Liver (tissue), 3 donors: ENCODE results near the gene NEK1.
A peak's percentile ranks its signal among the peaks of the same experiment; 100 is the strongest.

Experiments used
- RAD21 ChIP-seq, 2 donors: IDR thresholded peaks; 2 replicates each; pipeline ENCODE4 v1.6.1; 2016; ENCODE audit warnings: antibody characterized with exemption in 2 of 2, mild to moderate bottlenecking in 2 of 2
- TF ChIP-seq, protein P1 (sequence below): fragments of 150-350 bp; IDR thresholded peaks from 2 replicates; pipeline ENCODE4 v1.5.1; 2017; ENCODE audit warnings: improper control_type of control experiment, low read depth, low read length; ENCODE audit not compliant: missing input control
- TF ChIP-seq, protein P2 (sequence below): IDR thresholded peaks from 2 replicates; pipeline ENCODE4 v1.6.1; 2016; ENCODE audit warnings: antibody characterized with exemption, mild to moderate bottlenecking
- donor health status: healthy.
- donor health status: healthy.

DNA sequence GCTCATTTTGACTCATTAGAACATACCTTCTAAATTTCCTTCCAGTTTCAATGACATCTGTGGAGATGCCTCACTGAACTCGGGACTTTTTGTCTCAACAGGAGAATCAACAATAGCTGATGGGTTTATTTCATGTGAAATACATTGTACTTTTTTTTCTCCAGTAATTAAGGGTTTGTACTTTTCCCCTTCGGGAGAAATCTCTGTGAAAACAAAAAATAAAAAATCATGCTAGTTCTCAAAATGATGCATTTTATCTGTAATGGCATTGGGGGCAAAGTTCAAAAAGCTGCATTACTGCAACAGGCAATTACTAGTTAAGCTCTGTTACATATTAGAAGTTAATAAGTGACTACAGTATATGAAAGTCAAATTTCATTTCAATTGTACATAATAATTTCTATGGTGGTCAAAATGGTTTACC is 174.3 kb downstream of the NEK1 start:
- TF ChIP-seq, protein P1, sequence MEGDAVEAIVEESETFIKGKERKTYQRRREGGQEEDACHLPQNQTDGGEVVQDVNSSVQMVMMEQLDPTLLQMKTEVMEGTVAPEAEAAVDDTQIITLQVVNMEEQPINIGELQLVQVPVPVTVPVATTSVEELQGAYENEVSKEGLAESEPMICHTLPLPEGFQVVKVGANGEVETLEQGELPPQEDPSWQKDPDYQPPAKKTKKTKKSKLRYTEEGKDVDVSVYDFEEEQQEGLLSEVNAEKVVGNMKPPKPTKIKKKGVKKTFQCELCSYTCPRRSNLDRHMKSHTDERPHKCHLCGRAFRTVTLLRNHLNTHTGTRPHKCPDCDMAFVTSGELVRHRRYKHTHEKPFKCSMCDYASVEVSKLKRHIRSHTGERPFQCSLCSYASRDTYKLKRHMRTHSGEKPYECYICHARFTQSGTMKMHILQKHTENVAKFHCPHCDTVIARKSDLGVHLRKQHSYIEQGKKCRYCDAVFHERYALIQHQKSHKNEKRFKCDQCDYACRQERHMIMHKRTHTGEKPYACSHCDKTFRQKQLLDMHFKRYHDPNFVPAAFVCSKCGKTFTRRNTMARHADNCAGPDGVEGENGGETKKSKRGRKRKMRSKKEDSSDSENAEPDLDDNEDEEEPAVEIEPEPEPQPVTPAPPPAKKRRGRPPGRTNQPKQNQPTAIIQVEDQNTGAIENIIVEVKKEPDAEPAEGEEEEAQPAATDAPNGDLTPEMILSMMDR = no peak
- TF ChIP-seq RAD21 (IDR thresholded peaks at IDR 0.05) = peak in 1 of 2 donors; percentile 11
- TF ChIP-seq, protein P2, sequence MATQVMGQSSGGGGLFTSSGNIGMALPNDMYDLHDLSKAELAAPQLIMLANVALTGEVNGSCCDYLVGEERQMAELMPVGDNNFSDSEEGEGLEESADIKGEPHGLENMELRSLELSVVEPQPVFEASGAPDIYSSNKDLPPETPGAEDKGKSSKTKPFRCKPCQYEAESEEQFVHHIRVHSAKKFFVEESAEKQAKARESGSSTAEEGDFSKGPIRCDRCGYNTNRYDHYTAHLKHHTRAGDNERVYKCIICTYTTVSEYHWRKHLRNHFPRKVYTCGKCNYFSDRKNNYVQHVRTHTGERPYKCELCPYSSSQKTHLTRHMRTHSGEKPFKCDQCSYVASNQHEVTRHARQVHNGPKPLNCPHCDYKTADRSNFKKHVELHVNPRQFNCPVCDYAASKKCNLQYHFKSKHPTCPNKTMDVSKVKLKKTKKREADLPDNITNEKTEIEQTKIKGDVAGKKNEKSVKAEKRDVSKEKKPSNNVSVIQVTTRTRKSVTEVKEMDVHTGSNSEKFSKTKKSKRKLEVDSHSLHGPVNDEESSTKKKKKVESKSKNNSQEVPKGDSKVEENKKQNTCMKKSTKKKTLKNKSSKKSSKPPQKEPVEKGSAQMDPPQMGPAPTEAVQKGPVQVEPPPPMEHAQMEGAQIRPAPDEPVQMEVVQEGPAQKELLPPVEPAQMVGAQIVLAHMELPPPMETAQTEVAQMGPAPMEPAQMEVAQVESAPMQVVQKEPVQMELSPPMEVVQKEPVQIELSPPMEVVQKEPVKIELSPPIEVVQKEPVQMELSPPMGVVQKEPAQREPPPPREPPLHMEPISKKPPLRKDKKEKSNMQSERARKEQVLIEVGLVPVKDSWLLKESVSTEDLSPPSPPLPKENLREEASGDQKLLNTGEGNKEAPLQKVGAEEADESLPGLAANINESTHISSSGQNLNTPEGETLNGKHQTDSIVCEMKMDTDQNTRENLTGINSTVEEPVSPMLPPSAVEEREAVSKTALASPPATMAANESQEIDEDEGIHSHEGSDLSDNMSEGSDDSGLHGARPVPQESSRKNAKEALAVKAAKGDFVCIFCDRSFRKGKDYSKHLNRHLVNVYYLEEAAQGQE = no peak
